ENCODE data around the gene SERPINI1.

The SERPINI1 gene

DNA sequence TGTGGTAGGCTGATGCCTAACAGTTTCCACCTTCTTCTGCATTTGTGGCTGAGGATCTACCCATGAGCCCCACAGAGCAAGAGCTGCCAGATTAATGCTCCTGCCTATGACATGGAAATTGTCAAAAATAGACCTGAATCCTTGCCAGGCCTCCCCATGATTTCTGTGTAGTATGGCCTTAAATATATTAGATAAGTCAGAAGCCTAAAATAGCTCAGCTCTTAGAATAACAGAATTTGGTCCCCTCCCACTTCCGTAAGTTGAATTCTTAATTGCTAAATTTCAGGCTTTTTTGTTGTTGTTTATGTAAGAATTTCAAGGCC, 129.0 kb downstream of the SERPINI1 start:
- TF ChIP-seq, protein P1, sequence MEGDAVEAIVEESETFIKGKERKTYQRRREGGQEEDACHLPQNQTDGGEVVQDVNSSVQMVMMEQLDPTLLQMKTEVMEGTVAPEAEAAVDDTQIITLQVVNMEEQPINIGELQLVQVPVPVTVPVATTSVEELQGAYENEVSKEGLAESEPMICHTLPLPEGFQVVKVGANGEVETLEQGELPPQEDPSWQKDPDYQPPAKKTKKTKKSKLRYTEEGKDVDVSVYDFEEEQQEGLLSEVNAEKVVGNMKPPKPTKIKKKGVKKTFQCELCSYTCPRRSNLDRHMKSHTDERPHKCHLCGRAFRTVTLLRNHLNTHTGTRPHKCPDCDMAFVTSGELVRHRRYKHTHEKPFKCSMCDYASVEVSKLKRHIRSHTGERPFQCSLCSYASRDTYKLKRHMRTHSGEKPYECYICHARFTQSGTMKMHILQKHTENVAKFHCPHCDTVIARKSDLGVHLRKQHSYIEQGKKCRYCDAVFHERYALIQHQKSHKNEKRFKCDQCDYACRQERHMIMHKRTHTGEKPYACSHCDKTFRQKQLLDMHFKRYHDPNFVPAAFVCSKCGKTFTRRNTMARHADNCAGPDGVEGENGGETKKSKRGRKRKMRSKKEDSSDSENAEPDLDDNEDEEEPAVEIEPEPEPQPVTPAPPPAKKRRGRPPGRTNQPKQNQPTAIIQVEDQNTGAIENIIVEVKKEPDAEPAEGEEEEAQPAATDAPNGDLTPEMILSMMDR (IDR thresholded peaks at IDR 0.05): no peak
- H3K27ac ChIP-seq: peak overlapping the region; percentile 63 to 65

DNA sequence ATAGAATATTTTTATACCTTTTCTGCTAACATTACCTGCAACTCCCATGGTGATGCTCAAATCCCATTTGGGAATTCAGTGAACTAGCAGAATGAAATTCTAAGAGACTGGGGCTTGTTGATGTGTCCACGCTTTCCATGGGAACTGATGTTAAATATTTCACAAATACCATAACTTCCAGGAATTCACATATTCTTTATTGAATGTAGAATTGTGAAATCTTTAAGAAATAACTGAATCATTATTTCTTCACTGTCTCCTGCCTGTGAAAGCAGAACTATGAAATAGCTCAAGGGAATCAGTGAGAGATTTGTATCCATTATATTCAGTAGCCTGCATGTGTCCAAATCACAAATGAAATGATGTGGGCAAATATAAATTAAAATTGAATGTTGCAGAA, 130.8 kb downstream of the SERPINI1 start:
- no peak for DNase-seq (ENCODE audit: low spot score)
- TF ChIP-seq, protein P1 (IDR thresholded peaks at IDR 0.05): no peak
- no peak overlapping the region for H3K4me3 ChIP-seq
- H3K27ac ChIP-seq: no peak overlapping the region

More for the DNA sequence above, 129.0 kb downstream of the SERPINI1 start:
- H3K4me3 ChIP-seq: no peak overlapping the region
- DNase-seq (ENCODE audit: low spot score): no peak

DNA sequence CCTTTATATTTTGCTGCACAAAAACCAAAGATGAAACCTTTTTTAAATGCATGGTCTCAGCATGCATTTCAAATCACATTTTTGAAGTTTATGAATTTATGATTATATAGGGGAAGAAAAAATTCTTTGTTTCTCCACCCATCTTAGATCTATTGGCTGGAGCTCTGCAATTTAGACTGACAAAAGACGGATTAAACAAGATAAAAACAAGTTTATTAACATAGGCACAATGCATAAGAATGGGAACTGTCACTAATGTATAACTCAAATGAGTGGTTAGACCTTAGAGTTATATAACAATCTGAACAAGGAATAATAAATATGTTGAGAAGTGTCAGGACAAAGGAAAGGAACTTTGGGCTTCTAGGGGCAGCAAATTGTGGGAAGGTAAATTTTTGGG, 132.5 kb downstream of the SERPINI1 start:
- TF ChIP-seq, protein P1 (IDR thresholded peaks at IDR 0.05): no peak
- no peak for DNase-seq (ENCODE audit: low spot score)
- H3K4me3 ChIP-seq: no peak overlapping the region
- H3K27ac ChIP-seq: no peak overlapping the region

DNA sequence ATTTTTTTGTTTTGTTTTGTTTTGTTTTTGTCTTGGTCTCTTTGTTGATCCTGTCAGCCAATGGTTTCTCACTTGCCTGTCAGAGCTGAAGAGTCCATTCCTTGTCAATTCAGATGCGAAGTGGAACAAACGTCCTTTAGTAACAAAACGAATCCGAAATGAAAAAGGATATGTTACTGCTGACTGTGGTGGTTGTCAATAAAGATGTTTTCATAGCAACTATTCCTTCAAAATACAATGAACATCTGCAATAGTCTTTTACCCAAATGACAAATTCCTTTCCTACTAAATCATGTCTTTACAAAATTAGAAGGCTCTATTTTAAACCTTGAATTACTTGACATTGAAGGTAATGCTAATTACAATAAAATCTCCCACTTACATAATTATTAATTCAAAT, 134.7 kb downstream of the SERPINI1 start:
- no peak overlapping the region for H3K4me3 ChIP-seq
- no peak for DNase-seq (ENCODE audit: low spot score)
- no peak overlapping the region for H3K27ac ChIP-seq
- TF ChIP-seq, protein P1 (IDR thresholded peaks at IDR 0.05): no peak

DNA sequence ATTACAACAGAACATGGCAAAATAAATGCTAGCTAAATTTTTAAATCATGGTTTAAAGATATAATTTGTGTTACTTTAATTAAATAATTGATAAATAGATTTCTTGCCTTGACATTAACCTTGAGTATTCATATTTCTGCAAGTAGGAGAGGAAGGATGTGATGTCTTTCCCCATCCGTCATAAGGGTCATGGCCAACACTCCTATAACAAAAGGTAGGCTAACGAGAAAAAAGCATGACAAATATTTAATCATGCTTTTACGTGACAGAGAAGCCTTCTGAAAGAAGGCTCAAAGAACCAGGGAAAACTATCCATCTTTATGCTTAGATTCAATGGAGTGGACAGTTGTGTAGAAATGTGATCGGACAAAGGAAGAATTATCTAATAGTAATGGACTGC, 135.2 kb downstream of the SERPINI1 start:
- H3K4me3 ChIP-seq: no peak overlapping the region
- no peak overlapping the region for H3K27ac ChIP-seq
- no peak for DNase-seq (ENCODE audit: low spot score)
- TF ChIP-seq, protein P1 (IDR thresholded peaks at IDR 0.05): no peak

DNA sequence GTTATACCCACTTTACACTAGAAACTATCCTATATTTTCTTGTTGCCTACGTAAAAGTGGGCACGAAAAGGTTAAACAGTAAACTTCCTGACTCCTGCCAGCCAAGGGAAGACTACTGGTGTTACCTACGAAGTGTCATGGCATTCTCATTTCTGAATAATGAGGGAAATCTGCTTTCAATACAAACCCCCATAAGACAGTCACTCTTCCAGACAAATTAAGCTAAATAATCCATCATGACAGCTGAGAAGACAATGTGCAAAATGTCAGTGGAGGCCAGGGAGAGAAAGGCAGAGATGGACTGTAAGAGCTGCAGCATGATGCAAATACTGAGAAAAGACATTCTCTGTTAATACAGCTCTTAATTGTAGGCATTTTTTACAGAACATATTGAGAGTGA, 136.5 kb downstream of the SERPINI1 start:
- no peak overlapping the region for H3K4me3 ChIP-seq
- no peak overlapping the region for H3K27ac ChIP-seq
- no peak for DNase-seq (ENCODE audit: low spot score)
- TF ChIP-seq, protein P1 (IDR thresholded peaks at IDR 0.05): no peak

DNA sequence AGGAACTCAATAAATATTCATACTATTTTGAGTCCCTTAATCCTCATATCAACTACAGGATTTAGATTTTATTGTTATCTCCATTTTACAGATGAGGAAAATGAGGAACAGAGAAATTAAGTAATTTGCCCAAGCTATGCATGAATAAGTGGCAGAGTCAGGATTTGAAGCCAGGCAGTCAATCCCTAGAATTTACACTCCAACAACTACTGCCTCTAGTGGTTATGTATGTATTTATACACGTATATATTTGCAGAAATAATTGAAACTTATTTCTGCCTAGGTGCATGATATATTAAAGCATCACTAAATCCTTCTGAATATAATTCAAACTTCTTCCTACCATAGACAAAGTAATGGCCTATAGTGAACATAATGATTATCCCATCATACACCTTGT, 137.4 kb downstream of the SERPINI1 start:
- no peak overlapping the region for H3K4me3 ChIP-seq
- TF ChIP-seq, protein P1 (IDR thresholded peaks at IDR 0.05): no peak
- H3K27ac ChIP-seq: no peak overlapping the region
- DNase-seq (ENCODE audit: low spot score): no peak

All from coronary artery (tissue), 2 donors.